Measurements from ENCODE around the gene ZNF521.

The ZNF521 gene

GRCh38 chr18:25153426-25153825 is 198.5 kb downstream of the ZNF521 start:
- no peak overlapping the region for H3K27ac ChIP-seq
- TF ChIP-seq CTCF (IDR thresholded peaks at IDR 0.05) (no peak), ZFX (IDR thresholded peaks at IDR 0.05; ENCODE audit: borderline replicate concordance) (no peak)

DNA sequence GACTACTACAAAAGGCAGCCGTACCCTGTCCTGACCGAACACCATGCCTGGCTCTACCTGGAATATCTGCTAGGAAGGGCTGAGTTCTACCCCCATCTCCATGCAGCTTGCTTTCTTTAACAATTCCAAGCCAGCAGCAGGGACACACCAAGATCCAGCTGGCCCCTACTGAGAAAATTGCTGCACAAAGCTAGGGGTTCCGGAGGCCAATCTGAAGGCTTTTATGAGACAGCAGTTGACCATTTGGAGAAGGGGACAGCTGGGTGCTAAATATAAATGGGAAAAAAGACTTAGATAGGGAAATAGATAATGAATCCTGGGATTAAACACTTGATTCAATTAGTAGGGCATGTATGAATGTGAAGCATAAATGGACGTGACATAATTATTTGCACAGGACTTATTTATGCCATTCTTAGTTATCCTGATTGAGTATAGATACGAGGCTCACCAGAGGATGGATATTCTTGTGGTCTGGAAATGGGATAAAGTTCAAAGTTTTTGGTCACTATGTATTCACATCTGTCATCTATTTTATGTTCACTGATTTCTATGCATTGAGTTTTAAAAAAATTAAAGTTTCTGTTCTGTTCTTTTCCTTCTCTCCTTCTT is 204.0 kb downstream of the ZNF521 start:
- TF ChIP-seq ZFX (IDR thresholded peaks at IDR 0.05; ENCODE audit: borderline replicate concordance): no peak
- no peak for TF ChIP-seq CTCF (IDR thresholded peaks at IDR 0.05)
- H3K27ac ChIP-seq: no peak overlapping the region

GRCh38 chr18:25146512-25146910 is 205.5 kb downstream of the ZNF521 start:
- no peak for TF ChIP-seq ZFX (IDR thresholded peaks at IDR 0.05; ENCODE audit: borderline replicate concordance)
- H3K27ac ChIP-seq: no peak overlapping the region

DNA sequence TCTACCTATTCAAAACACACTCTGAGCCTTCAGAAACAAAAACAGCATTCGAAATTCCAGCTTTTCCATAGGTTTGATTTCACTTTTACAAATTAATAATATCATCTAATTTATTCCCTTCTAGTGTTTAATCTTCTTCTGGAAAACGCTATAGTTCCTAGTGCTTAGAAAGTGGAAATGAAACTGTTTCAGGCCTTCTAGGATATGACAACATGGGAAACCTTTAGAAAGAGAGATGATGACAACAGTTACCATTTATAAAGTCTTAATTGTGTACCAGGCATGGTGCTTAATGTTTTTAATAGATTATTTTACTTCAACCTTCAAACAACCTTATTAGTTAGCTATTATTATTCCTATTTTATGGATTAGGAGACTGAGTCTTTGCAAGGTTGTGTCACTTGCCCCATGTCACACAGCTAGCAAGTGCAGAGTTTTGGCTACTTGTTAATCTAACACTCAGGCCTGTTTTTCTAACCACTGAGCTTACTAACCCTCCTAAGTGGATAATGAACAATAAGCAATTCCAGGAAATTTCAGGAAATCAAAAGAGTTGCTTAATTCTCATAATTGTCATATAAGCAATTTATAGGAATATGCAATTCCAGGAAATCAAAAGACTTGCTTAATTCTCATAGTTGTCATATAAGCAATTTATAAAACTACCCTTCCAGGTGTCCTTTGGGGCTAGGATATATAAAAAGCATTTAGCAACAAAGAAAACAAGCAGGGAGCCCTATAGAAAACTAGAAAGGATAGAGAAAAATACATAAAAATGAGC is 206.0 kb downstream of the ZNF521 start:
- TF ChIP-seq CTCF (IDR thresholded peaks at IDR 0.05): no peak
- TF ChIP-seq ZFX (IDR thresholded peaks at IDR 0.05; ENCODE audit: borderline replicate concordance): no peak
- no peak overlapping the region for H3K27ac ChIP-seq

- no peak for TF ChIP-seq ZFX (IDR thresholded peaks at IDR 0.05; ENCODE audit: borderline replicate concordance)
- TF ChIP-seq CTCF (IDR thresholded peaks at IDR 0.05): no peak
Measured at GRCh38 chr18:25144820-25145219, 207.1 kb downstream of the ZNF521 start.

GRCh38 chr18:25141886-25142285 is 210.1 kb downstream of the ZNF521 start:
- no peak overlapping the region for H3K27ac ChIP-seq

More at GRCh38 chr18:25144820-25145219, 207.1 kb downstream of the ZNF521 start:
- H3K27ac ChIP-seq: no peak overlapping the region

GRCh38 chr18:25141399-25141798 is 210.6 kb downstream of the ZNF521 start:
- TF ChIP-seq ZFX (IDR thresholded peaks at IDR 0.05; ENCODE audit: borderline replicate concordance) (no peak), CTCF (IDR thresholded peaks at IDR 0.05) (no peak)
- H3K27ac ChIP-seq: no peak overlapping the region

More at GRCh38 chr18:25141886-25142285, 210.1 kb downstream of the ZNF521 start:
- TF ChIP-seq CTCF (IDR thresholded peaks at IDR 0.05): no peak
- no peak for TF ChIP-seq ZFX (IDR thresholded peaks at IDR 0.05; ENCODE audit: borderline replicate concordance)

Data from 22Rv1 (cell line).